CD14-positive monocyte (primary cell): ENCODE measurements around the gene FKBP2. TPM values are rescaled to one million over a fixed set of nuclear protein-coding genes. Genes with fewer than 3 reads are reported as not detected.

Experiments used
- DNase-seq, 3 donors: peaks; one replicate each; pipeline ENCODE4 v3.0.0-alpha.2; 2011 to 2022
- H2AFZ ChIP-seq: 2 replicates; pipeline ENCODE4 v1.6.0; 2012; ENCODE audit warnings: mild to moderate bottlenecking, low read depth, low read length, inconsistent platforms; ENCODE audit not compliant: insufficient read depth, poor library complexity, severe bottlenecking
- H3K27ac ChIP-seq, 2 donors: 1 replicate in 1 of 2; 2 replicates in 1 of 2; pipeline ENCODE4 v1.5.1; 2012 to 2013; ENCODE audit warnings: low read length in 2 of 2, control low read depth in 1 of 2, inconsistent platforms in 1 of 2, low read depth in 1 of 2, mild to moderate bottlenecking in 1 of 2
- H3K27me3 ChIP-seq, 2 donors: one replicate each; pipeline versions ENCODE4 v1.6.0 to v1.6.1; 2011 to 2013; ENCODE audit warnings: low read length in 2 of 2; ENCODE audit not compliant: control insufficient read depth in 2 of 2, insufficient read depth in 2 of 2
- H3K36me3 ChIP-seq, 2 donors: replicated peaks in 1 of 2; 1 replicate in 1 of 2; 2 replicates in 1 of 2; pipeline versions ENCODE4 v1.5.1 to v1.6.1; 2012 to 2013; ENCODE audit warnings: low read length in 2 of 2, control low read depth in 1 of 2, inconsistent platforms in 1 of 2, mild to moderate bottlenecking in 1 of 2; ENCODE audit not compliant: insufficient read depth in 2 of 2, control insufficient read depth in 1 of 2
- H3K4me1 ChIP-seq, 2 donors: 1 replicate in 1 of 2; 2 replicates in 1 of 2; pipeline versions ENCODE4 v1.5.1 to v1.6.1; 2012 to 2013; ENCODE audit warnings: low read length in 2 of 2, control low read depth in 1 of 2, inconsistent platforms in 1 of 2, mild to moderate bottlenecking in 1 of 2, moderate library complexity in 1 of 2; ENCODE audit not compliant: insufficient read depth in 2 of 2, control insufficient read depth in 1 of 2
- H3K4me2 ChIP-seq: replicated peaks from 2 replicates; pipeline ENCODE3; 2012; ENCODE audit warnings: low read length, moderate library complexity, mild to moderate bottlenecking; ENCODE audit not compliant: poor library complexity, severe bottlenecking; ENCODE audit errors: extremely low read depth
- H3K4me3 ChIP-seq, 3 experiments: fragments of 200-600 bp in 1 of 3; sonication (generic) in 1 of 3; replicated peaks in 1 of 3; 1 replicate in 2 of 3; 2 replicates in 1 of 3; pipeline ENCODE4 v1.5.1; 2011 to 2013; ENCODE audit warnings: low read length in 3 of 3, mild to moderate bottlenecking in 3 of 3, control low read depth in 2 of 3, low read depth in 2 of 3, inconsistent platforms in 1 of 3, moderate library complexity in 1 of 3
- H3K79me2 ChIP-seq: 2 replicates; pipeline ENCODE4 v1.6.0; 2012; ENCODE audit warnings: mild to moderate bottlenecking, control low read depth, inconsistent platforms, low read length, moderate library complexity; ENCODE audit not compliant: insufficient read depth
- H3K9ac ChIP-seq: 2 replicates; pipeline ENCODE4 v1.6.0; 2017; ENCODE audit warnings: low read length, mild to moderate bottlenecking; ENCODE audit not compliant: insufficient read depth, poor library complexity, severe bottlenecking
- H3K9me3 ChIP-seq, 2 donors: replicated peaks in 1 of 2; 1 replicate in 1 of 2; 2 replicates in 1 of 2; pipeline versions ENCODE4 v1.5.1 to v1.6.1; 2012 to 2013; ENCODE audit warnings: low read length in 2 of 2, control low read depth in 1 of 2; ENCODE audit not compliant: control insufficient read depth in 1 of 2, insufficient read depth in 1 of 2
- H4K20me1 ChIP-seq: 2 replicates; pipeline ENCODE4 v1.6.0; 2012; ENCODE audit warnings: mild to moderate bottlenecking, low read length, control low read depth, moderate library complexity; ENCODE audit not compliant: insufficient read depth
- H3K27ac Mint-ChIP-seq, 7 donors: one replicate each; pipeline ENCODE4 v1.8.0; 2020; ENCODE audit warnings: mild to moderate bottlenecking in 7 of 7, mixed read lengths in 7 of 7, moderate library complexity in 6 of 7, inconsistent platforms in 2 of 7
- H3K27me3 Mint-ChIP-seq, 3 donors: one replicate each; pipeline ENCODE4 v1.8.0; 2021 to 2022; ENCODE audit warnings: low read depth in 3 of 3, mild to moderate bottlenecking in 3 of 3, mixed read lengths in 3 of 3, moderate library complexity in 3 of 3, inconsistent platforms in 1 of 3
- H3K36me3 Mint-ChIP-seq, 2 donors: one replicate each; pipeline ENCODE4 v1.8.0; 2020; ENCODE audit warnings: mixed read lengths in 2 of 2, inconsistent platforms in 1 of 2, mild to moderate bottlenecking in 1 of 2
- H3K4me1 Mint-ChIP-seq: one replicate; pipeline ENCODE4 v1.8.0; 2020; ENCODE audit warnings: mild to moderate bottlenecking, mixed read lengths
- H3K4me3 Mint-ChIP-seq, 2 donors: one replicate each; pipeline ENCODE4 v1.8.0; 2020; ENCODE audit warnings: mild to moderate bottlenecking in 2 of 2, mixed read lengths in 2 of 2, moderate library complexity in 1 of 2
- H3K9me3 Mint-ChIP-seq, 7 donors: one replicate each; pipeline ENCODE4 v1.8.0; 2020 to 2022; ENCODE audit warnings: mixed read lengths in 7 of 7, mild to moderate bottlenecking in 6 of 7, moderate library complexity in 6 of 7, inconsistent platforms in 2 of 7
- WGBS: methylation state at CpG from one replicate; pipeline ENCODE4 v1.1.5; 2013; ENCODE audit warnings: missing lambda C conversion rate; ENCODE audit not compliant: insufficient coverage; 5-methylcytosine and 5-hydroxymethylcytosine counted together
- intact Hi-C, 2 donors: fragments of 100-400 bp; cut with micrococcal nuclease; formaldehyde crosslinking; loops; one replicate each; pipeline versions ENCODE4 v1.15.0 to v1.15.1; 2023
- polyA plus RNA-seq, 3 donors: library from polyadenylated mRNA; depleted of rRNA in 1 of 3; unstranded in 2 of 3; stranded (reverse) in 1 of 3; fragments of 300-500 nt in 2 of 3; fragments of >200 nt in 1 of 3; fragmentation: Illumina TruSeq in 2 of 3; gene quantifications; 1 replicate in 2 of 3; 2 replicates in 1 of 3; pipeline ENCODE4 v1.2.3, GENCODE V29; 2012 to 2021
- TF ChIP-seq, protein P1 (sequence below): fragments of 200-600 bp; IDR thresholded peaks from one replicate; pipeline ENCODE4 v1.8.0; 2022; ENCODE audit warnings: antibody characterized with exemption, mild to moderate bottlenecking

The FKBP2 gene
- polyA plus RNA-seq, 3 donors = 38.9 to 80.7 (median 71.1) TPM

DNA sequence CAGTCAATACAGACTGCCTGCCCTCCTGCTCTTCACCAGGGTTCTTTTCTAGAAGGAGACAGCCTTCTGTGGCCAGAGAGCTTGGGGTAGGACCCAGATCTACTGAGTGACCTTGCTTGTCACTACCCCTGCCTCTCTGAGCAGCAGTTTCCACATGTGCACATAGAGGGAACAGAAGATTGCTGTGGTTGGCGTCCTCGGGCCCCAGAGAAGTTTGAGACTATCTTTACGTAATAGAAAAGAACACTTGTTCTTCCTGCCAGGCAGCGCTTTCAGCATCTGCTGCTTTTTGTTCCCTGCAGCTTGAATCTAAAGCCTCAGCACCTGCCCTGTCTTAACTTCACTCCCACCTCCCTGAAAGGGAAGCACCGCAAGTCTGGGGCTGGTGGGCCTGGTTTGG, 1.9 kb upstream of the FKBP2 start:
- H3K9me3 ChIP-seq = no peaks in the 10 kb centered on the region
- H3K27me3 ChIP-seq = peaks cover 0 to under 1% of the 10 kb centered on the region in 2 donors
- Mint-ChIP-seq H3K27me3 (peaks cover 2 to 9% (median 9%) of the 10 kb centered on the region in 3 donors), H3K4me1 (peaks cover 55% of the 10 kb centered on the region), H3K27ac (peak overlapping the region; percentile 100), H3K4me3 (peak overlapping the region; percentile 16 to 46), H3K36me3 (peaks cover 18 to 21% of the 10 kb centered on the region in 2 donors), H3K9me3 (no peaks in the 10 kb centered on the region)
- no peak overlapping the region for H2AFZ ChIP-seq
- intact Hi-C loops = no loop called here
- H3K79me2 ChIP-seq = peaks cover 25% of the 10 kb centered on the region
- H3K36me3 ChIP-seq = peaks cover 9% of the 10 kb centered on the region in 2 donors
- H3K27ac ChIP-seq = peak overlapping the region; percentile 96 to 100
- TF ChIP-seq, protein P1, sequence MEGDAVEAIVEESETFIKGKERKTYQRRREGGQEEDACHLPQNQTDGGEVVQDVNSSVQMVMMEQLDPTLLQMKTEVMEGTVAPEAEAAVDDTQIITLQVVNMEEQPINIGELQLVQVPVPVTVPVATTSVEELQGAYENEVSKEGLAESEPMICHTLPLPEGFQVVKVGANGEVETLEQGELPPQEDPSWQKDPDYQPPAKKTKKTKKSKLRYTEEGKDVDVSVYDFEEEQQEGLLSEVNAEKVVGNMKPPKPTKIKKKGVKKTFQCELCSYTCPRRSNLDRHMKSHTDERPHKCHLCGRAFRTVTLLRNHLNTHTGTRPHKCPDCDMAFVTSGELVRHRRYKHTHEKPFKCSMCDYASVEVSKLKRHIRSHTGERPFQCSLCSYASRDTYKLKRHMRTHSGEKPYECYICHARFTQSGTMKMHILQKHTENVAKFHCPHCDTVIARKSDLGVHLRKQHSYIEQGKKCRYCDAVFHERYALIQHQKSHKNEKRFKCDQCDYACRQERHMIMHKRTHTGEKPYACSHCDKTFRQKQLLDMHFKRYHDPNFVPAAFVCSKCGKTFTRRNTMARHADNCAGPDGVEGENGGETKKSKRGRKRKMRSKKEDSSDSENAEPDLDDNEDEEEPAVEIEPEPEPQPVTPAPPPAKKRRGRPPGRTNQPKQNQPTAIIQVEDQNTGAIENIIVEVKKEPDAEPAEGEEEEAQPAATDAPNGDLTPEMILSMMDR = no peak
- peak; percentile 59 to 72 (median 67) for DNase-seq
- H4K20me1 ChIP-seq = no peaks in the 10 kb centered on the region
- peak overlapping the region; percentile 23 for H3K4me2 ChIP-seq
- H3K4me1 ChIP-seq = peaks cover 59 to 71% of the 10 kb centered on the region in 2 donors
- WGBS = 11% methylated on average over 4 of the region's 5 CpGs
- H3K9ac ChIP-seq = peak overlapping the region; percentile 95
- peak overlapping the region in 1 of 3 experiments; percentile 14 for H3K4me3 ChIP-seq

- Histone ChIP-seq H3K79me2 (peaks cover 25% of the 10 kb centered on the region), H3K9me3 (no peaks in the 10 kb centered on the region), H4K20me1 (no peaks in the 10 kb centered on the region), H3K4me1 (peaks cover 60 to 75% of the 10 kb centered on the region in 2 donors), H3K27me3 (no peaks in the 10 kb centered on the region), H3K9ac (peak overlapping the region; percentile 95), H2AFZ (no peak overlapping the region), H3K36me3 (peaks cover 10 to 12% of the 10 kb centered on the region in 2 donors), H3K4me3 (peak overlapping the region; percentile 40 to 84 (median 41)), H3K4me2 (peak overlapping the region; percentile 99), H3K27ac (peak overlapping the region; percentile 96 to 100)
- peaks cover 55% of the 10 kb centered on the region for H3K4me1 Mint-ChIP-seq
- peak overlapping the region; percentile 100 for H3K27ac Mint-ChIP-seq
- TF ChIP-seq, protein P1 = no peak
- 44% methylated on average over 8 of the region's 11 CpGs for WGBS
- no peaks in the 10 kb centered on the region for H3K9me3 Mint-ChIP-seq
- H3K36me3 Mint-ChIP-seq = peaks cover 22 to 24% of the 10 kb centered on the region in 2 donors
- intact Hi-C loops = loop anchor here (2.0 to 5.0 kb wide), 4 partner anchors 13 to 65 kb away; partner anchors contain the start of genes FERMT3 (in 2 of the 2), CATSPERZ (in 1 of the 2), ESRRA (in 1 of the 2) and NUDT22 (in 1 of the 2)
- peaks cover 2 to 9% (median 7%) of the 10 kb centered on the region in 3 donors for H3K27me3 Mint-ChIP-seq
- H3K4me3 Mint-ChIP-seq = peak overlapping the region; percentile 87 to 92
- DNase-seq = peak; percentile 97 to 100 (median 98)
Observed at GRCh38 chr11:64239662-64240434, 1.0 kb upstream of the FKBP2 start.
